ENCODE data around the gene TIA1.
"Not testable (repeated sequence)": the region's sequence is repeated elsewhere in the genome, so short reads cannot be mapped to it uniquely, and the experiment has no call there.

Gene TIA1

DNA sequence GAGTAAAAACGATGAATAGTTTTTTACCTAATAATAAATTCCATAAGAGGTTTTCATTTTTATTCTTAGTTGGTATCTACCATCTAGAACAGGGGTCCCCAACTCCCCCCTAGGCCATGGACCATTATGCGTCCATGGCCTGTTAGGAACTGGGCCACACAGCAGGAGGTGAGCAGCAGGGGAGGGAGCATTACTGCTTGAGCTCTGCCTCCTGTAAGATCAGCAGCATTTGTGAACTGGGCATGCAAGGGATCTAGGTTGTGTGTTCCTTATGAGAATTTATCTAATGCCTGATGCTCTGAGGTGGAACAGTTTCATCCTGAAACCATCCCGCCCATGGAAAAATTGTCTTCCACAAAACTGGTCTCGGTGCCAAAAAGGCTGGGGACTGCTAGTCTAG lies 5.9 kb downstream of the TIA1 start:
- H3K4me3 ChIP-seq (ENCODE audit: low read depth, low read length): no peak overlapping the region
- no peak for DNase-seq (ENCODE audit: low read depth)
- TF ChIP-seq, protein P1, sequence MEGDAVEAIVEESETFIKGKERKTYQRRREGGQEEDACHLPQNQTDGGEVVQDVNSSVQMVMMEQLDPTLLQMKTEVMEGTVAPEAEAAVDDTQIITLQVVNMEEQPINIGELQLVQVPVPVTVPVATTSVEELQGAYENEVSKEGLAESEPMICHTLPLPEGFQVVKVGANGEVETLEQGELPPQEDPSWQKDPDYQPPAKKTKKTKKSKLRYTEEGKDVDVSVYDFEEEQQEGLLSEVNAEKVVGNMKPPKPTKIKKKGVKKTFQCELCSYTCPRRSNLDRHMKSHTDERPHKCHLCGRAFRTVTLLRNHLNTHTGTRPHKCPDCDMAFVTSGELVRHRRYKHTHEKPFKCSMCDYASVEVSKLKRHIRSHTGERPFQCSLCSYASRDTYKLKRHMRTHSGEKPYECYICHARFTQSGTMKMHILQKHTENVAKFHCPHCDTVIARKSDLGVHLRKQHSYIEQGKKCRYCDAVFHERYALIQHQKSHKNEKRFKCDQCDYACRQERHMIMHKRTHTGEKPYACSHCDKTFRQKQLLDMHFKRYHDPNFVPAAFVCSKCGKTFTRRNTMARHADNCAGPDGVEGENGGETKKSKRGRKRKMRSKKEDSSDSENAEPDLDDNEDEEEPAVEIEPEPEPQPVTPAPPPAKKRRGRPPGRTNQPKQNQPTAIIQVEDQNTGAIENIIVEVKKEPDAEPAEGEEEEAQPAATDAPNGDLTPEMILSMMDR (IDR thresholded peaks at IDR 0.05; ENCODE audit: insufficient read depth, low read depth, low read length, missing control alignments): no peak

DNA sequence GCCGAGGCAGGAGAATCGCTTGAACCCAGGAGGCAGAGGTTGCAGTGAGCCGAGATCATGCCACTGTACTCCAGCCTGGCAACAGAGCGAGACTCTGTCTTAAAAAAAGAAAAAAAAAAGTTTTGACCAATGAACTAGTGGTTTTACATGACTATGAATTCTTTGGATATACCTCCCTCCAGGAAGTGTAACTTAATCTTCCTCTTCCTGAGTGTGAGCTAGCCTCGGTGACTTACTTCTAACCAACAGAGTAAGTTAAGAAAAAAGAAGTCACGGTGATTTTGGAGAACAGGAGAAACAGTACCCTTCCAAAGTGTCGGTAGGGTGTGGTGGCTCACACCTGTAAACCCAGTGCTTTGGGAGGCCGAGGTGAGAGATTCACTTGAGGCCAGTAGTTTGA lies 7.1 kb downstream of the TIA1 start:
- no peak overlapping the region for H3K4me3 ChIP-seq (ENCODE audit: low read depth, low read length)
- TF ChIP-seq, protein P1 (IDR thresholded peaks at IDR 0.05; ENCODE audit: insufficient read depth, low read depth, low read length, missing control alignments): no peak
- DNase-seq (ENCODE audit: low read depth): no peak

DNA sequence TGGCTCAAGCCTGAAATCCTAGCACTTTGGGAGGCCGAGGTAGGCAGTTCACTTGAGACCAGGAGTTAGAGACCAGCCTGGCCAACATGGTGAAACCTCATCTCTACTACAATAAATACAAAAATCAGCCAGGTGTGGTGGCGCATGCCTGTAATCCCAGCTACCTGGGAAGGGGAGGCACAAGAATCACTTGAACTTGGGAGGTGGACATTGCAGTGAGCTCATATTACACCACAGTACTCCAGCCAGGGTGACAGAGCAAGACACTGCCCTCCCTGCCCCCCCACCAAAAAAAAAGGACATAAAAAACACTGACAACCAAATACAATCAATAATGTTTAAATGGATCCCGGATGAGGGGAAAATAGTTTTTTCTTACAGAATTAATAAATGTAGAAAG lies 7.8 kb downstream of the TIA1 start:
- TF ChIP-seq, protein P1 (IDR thresholded peaks at IDR 0.05; ENCODE audit: insufficient read depth, low read depth, low read length, missing control alignments): no peak
- H3K4me3 ChIP-seq (ENCODE audit: low read depth, low read length): no peak overlapping the region
- DNase-seq (ENCODE audit: low read depth): no peak

DNA sequence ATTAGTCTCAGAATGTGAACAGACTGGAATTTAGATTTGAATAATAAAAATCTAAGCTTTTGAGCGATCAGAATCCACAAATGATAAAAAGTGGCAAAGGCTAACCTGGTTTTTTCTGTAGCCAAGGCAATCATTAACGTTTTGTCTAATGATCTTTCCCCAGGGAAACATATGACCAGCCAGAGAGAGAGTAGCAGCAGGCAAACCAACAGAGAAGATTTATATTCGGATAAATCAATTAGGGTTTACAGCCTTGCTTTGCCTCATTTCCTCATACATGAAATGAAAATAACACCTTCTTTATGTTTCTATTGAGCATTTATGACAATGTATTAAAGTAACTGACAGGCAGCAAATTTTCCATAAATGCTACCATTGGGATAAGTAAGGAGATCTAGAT lies 14.5 kb downstream of the TIA1 start:
- no peak for DNase-seq (ENCODE audit: low read depth)
- H3K4me3 ChIP-seq (ENCODE audit: low read depth, low read length): no peak overlapping the region
- TF ChIP-seq, protein P1 (IDR thresholded peaks at IDR 0.05; ENCODE audit: insufficient read depth, low read depth, low read length, missing control alignments): no peak

DNA sequence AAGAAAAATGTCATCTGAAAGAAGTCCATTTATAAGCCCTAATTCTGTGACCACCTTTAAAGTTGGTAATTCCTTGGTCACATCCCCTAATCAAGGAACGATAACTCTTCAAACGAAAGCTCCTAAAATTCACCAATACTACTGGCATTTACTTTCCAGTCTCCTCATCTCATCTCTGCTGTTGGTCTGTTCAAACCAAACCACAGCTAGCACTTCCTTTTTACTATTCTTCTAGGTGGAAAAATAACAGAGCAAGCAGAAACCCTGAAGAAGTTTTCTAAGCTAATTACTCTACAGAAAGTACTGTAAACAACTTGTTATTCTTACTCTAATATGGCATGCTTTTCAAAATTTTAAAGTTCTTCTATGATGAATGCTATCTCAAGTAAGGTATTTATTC lies 21.6 kb downstream of the TIA1 start:
- TF ChIP-seq, protein P1 (IDR thresholded peaks at IDR 0.05; ENCODE audit: insufficient read depth, low read depth, low read length, missing control alignments): no peak
- DNase-seq (ENCODE audit: low read depth): no peak
- no peak overlapping the region for H3K4me3 ChIP-seq (ENCODE audit: low read depth, low read length)

DNA sequence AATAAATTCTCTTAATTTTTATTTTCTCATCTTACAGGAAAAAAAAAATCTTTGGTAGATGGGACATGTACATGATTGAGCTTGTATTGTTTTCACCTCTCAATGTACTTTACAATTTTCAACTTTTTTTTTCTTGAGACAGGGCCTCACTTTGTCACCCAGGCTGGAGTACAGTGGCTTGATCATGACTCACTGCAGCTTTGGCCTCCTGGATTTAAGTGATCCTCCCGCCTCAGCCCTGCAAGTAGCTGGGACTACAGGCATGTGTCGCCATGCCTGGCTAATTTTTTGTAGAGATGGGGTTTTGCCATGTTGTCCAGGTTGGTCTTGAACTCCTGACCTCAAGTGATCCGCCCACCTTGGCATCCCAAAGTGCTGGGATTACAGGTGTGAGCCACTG lies 25.1 kb downstream of the TIA1 start:
- not testable (repeated sequence) for DNase-seq (ENCODE audit: low read depth); H3K4me3 ChIP-seq (ENCODE audit: low read depth, low read length)

DNA sequence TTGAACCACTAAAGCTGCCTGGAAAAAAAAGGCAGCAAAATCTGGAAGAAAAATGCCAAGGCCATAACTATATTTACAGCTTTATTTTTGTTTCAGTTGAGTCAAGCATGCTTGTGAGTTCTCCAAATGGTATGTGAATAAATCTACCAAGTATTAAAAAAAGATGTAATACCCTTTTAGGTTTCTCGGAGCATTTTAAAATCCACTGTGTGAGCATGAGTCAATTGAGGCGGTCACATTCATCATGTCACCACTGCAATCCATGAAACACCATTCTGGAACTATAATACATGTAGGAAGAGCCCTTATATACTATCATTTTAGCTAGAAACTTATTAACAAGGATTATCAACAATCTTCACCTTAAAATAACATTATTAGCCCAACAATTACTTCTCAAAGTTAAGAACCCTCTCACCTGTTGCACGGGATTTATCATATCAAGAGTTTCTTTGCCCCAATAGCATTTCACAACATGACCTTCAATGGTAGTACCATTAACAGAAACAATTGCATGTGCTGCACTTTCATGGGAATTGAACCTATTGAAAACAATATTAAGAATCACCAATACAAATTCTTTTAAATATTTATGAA lies 33.4 kb downstream of the TIA1 start:
- TF ChIP-seq, protein P1 (IDR thresholded peaks at IDR 0.05; ENCODE audit: insufficient read depth, low read depth, low read length, missing control alignments): no peak
- H3K4me3 ChIP-seq (ENCODE audit: low read depth, low read length): no peak overlapping the region

More for the DNA sequence above, 33.4 kb downstream of the TIA1 start:
- DNase-seq (ENCODE audit: low read depth): no peak
